ENCODE results near the gene MPPED1. TPM values are rescaled to one million over a fixed set of nuclear protein-coding genes. Genes with fewer than 3 reads are reported as not detected.

The MPPED1 gene
- total and polyA plus RNA-seq, 2 donors (not counting 1 experiment from before 2014, with no cell fraction given): 0.13 TPM; not detected in 1

DNA sequence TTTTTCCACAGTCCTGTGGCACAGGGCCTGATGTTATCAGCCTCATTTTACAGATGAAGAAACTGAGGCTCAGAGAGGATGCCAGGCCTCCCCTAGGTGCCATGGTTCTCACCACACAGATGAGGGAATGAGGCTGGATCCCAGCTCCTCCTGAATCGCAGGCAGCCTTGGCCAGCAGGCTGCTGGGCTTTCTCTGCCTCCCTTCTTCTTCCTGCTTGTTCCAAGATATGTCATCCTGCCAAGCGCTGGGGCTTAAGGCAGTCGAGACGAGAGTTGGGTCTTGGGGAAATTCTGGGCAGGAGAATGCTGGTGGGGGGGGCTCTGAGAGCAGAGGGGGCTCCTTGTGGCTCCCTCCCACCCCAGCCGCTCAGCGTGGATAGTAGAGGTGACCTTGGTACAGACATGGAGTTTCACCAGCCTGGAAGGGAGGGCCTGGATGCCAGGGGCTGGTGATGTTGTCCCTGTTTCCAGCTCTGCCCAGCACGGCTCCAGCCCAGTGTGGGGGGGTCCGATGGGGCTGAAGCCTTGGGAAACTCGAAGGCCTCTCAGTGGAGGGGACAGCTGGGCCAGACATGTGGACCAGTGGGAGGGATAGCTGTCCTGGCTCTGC lies 16.6 kb upstream of the MPPED1 start:
- Mint-ChIP-seq H3K27me3 (peaks cover 3% of the 10 kb centered on the region), H3K9me3 (ENCODE audit: insufficient read depth) (no peaks in the 10 kb centered on the region), H3K4me1 (no peaks in the 10 kb centered on the region), H3K27ac (no peak overlapping the region), H3K4me3 (no peak overlapping the region)
- H3K79me2 ChIP-seq (ENCODE audit: control insufficient read depth, insufficient read depth, low read length): no peaks in the 10 kb centered on the region
- no peak overlapping the region for H3K9ac ChIP-seq (ENCODE audit: low read length)
- no peaks in the 10 kb centered on the region for H3K27me3 ChIP-seq (replicated peaks in 1 of 4; ENCODE audit: control extremely low read depth in 1 of 4, control insufficient read depth in 3 of 4, insufficient read depth in 4 of 4, low read length in 3 of 4)
- TF ChIP-seq, protein P1, sequence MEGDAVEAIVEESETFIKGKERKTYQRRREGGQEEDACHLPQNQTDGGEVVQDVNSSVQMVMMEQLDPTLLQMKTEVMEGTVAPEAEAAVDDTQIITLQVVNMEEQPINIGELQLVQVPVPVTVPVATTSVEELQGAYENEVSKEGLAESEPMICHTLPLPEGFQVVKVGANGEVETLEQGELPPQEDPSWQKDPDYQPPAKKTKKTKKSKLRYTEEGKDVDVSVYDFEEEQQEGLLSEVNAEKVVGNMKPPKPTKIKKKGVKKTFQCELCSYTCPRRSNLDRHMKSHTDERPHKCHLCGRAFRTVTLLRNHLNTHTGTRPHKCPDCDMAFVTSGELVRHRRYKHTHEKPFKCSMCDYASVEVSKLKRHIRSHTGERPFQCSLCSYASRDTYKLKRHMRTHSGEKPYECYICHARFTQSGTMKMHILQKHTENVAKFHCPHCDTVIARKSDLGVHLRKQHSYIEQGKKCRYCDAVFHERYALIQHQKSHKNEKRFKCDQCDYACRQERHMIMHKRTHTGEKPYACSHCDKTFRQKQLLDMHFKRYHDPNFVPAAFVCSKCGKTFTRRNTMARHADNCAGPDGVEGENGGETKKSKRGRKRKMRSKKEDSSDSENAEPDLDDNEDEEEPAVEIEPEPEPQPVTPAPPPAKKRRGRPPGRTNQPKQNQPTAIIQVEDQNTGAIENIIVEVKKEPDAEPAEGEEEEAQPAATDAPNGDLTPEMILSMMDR (IDR thresholded peaks at IDR 0.05): no peak
- no peak for TF ChIP-seq EZH2 (IDR thresholded peaks at IDR 0.05; ENCODE audit: borderline replicate concordance, insufficient read depth, low read depth, low read length, poor library complexity, severe bottlenecking)
- DNase-seq (no peak), ATAC-seq (ENCODE audit: low read depth) (no peak)
- no peaks in the 10 kb centered on the region for H3K36me3 ChIP-seq (replicated peaks in 1 of 2; ENCODE audit: control extremely low read depth in 1 of 2, control insufficient read depth in 1 of 2, extremely low read depth in 1 of 2, insufficient read depth in 2 of 2, low read length in 1 of 2)
- no peak overlapping the region for H2AFZ ChIP-seq (ENCODE audit: insufficient read depth, low read depth, low read length, poor library complexity, severe bottlenecking)
- peaks cover 0 to 6% (median 0%) of the 10 kb centered on the region in 3 donors for H3K9me3 ChIP-seq (ENCODE audit: control extremely low read depth in 1 of 3, control insufficient read depth in 2 of 3, insufficient read depth in 1 of 3, low read length in 2 of 3)
- H3K4me2 ChIP-seq (replicated peaks; ENCODE audit: low read depth, low read length, poor library complexity, severe bottlenecking): no peak overlapping the region
- no peak overlapping the region for H3K27ac ChIP-seq (ENCODE audit: low read length in 2 of 2)
- CTCF ChIA-PET: interaction anchor here (1.5 kb wide), 1 partner anchor 14 kb away, joined by 5 read pairs; no protein-coding TSS in a partner anchor
- WGBS (ENCODE audit: insufficient coverage): 71% methylated on average over 6 of the region's 9 CpGs
- POLR2A ChIA-PET: no interaction called here
- no peaks in the 10 kb centered on the region for H3K4me1 ChIP-seq (ENCODE audit: control insufficient read depth in 2 of 2, insufficient read depth in 2 of 2, low read length in 2 of 2)
- no peaks in the 10 kb centered on the region for H4K20me1 ChIP-seq (ENCODE audit: control insufficient read depth, insufficient read depth, low read length, poor library complexity, severe bottlenecking)
- intact Hi-C loops (cut with micrococcal nuclease): no loop called here
- no peak overlapping the region for H3K4me3 ChIP-seq (ENCODE audit: control extremely low read depth in 1 of 5, extremely low read depth in 1 of 5, insufficient read depth in 1 of 5, low read depth in 2 of 5, low read length in 4 of 5)

DNA sequence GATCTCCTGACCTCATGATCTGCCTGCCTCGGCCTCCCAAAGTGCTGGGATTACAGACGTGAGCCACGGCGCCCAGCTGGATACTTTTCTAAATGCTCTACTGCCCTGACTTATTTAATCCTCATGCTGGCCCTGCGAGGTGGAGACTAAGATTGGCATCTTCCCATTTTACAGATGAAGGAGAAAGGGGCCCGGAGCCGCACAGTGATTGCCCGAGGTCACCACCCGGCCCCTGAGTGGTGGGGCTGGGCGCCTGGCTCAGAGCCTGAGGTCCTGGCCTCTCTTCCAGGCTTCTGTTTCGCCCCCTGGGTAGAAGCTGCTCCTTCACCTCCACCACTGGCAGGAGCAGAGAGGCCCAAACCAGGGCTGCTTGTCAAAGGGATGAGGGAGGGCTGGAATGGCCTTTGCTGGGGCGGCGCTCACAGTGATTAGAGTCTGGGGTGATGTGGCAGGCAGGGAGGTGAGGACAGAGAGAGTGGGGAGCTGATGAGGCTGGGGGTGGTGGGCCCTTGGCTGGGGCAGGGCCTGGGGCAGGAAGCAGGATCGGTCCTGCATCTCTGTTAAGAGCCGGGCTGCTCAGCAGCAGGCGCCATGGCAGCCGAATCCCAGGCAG lies 15.4 kb upstream of the MPPED1 start:
- no peak overlapping the region for H3K4me3 ChIP-seq (ENCODE audit: control extremely low read depth in 1 of 5, extremely low read depth in 1 of 5, insufficient read depth in 1 of 5, low read depth in 2 of 5, low read length in 4 of 5)
- H3K36me3 ChIP-seq (replicated peaks in 1 of 2; ENCODE audit: control extremely low read depth in 1 of 2, control insufficient read depth in 1 of 2, extremely low read depth in 1 of 2, insufficient read depth in 2 of 2, low read length in 1 of 2): no peaks in the 10 kb centered on the region
- POLR2A ChIA-PET: no interaction called here
- no peak overlapping the region for H3K9ac ChIP-seq (ENCODE audit: low read length)
- no peaks in the 10 kb centered on the region for H3K4me1 ChIP-seq (ENCODE audit: control insufficient read depth in 2 of 2, insufficient read depth in 2 of 2, low read length in 2 of 2)
- intact Hi-C loops (cut with micrococcal nuclease): no loop called here
- no peak overlapping the region for H2AFZ ChIP-seq (ENCODE audit: insufficient read depth, low read depth, low read length, poor library complexity, severe bottlenecking)
- no peak overlapping the region for H3K4me2 ChIP-seq (replicated peaks; ENCODE audit: low read depth, low read length, poor library complexity, severe bottlenecking)
- CTCF ChIA-PET: no interaction called here
- H3K27ac Mint-ChIP-seq: no peak overlapping the region
- H3K79me2 ChIP-seq (ENCODE audit: control insufficient read depth, insufficient read depth, low read length): no peaks in the 10 kb centered on the region
- ATAC-seq (ENCODE audit: low read depth) (no peak), DNase-seq (no peak)
- no peaks in the 10 kb centered on the region for H3K9me3 Mint-ChIP-seq (ENCODE audit: insufficient read depth)
- H3K9me3 ChIP-seq (ENCODE audit: control extremely low read depth in 1 of 3, control insufficient read depth in 2 of 3, insufficient read depth in 1 of 3, low read length in 2 of 3): peaks cover 0 to 6% (median 0%) of the 10 kb centered on the region in 3 donors
- H3K27ac ChIP-seq (ENCODE audit: low read length in 2 of 2): no peak overlapping the region
- no peaks in the 10 kb centered on the region for H3K27me3 ChIP-seq (replicated peaks in 1 of 4; ENCODE audit: control extremely low read depth in 1 of 4, control insufficient read depth in 3 of 4, insufficient read depth in 4 of 4, low read length in 3 of 4)
- H3K27me3 Mint-ChIP-seq: peaks cover 9% of the 10 kb centered on the region
- H3K4me3 Mint-ChIP-seq: no peak overlapping the region
- H3K4me1 Mint-ChIP-seq: no peaks in the 10 kb centered on the region
- 74% methylated on average over 8 of the region's 17 CpGs for WGBS (ENCODE audit: insufficient coverage)
- TF ChIP-seq EZH2 (IDR thresholded peaks at IDR 0.05; ENCODE audit: borderline replicate concordance, insufficient read depth, low read depth, low read length, poor library complexity, severe bottlenecking): no peak
- TF ChIP-seq, protein P1 (IDR thresholded peaks at IDR 0.05): no peak
- H4K20me1 ChIP-seq (ENCODE audit: control insufficient read depth, insufficient read depth, low read length, poor library complexity, severe bottlenecking): no peaks in the 10 kb centered on the region

All from B cell (primary cell).